ENCODE measurements around the gene CDR2L.

CDR2L gene

DNA sequence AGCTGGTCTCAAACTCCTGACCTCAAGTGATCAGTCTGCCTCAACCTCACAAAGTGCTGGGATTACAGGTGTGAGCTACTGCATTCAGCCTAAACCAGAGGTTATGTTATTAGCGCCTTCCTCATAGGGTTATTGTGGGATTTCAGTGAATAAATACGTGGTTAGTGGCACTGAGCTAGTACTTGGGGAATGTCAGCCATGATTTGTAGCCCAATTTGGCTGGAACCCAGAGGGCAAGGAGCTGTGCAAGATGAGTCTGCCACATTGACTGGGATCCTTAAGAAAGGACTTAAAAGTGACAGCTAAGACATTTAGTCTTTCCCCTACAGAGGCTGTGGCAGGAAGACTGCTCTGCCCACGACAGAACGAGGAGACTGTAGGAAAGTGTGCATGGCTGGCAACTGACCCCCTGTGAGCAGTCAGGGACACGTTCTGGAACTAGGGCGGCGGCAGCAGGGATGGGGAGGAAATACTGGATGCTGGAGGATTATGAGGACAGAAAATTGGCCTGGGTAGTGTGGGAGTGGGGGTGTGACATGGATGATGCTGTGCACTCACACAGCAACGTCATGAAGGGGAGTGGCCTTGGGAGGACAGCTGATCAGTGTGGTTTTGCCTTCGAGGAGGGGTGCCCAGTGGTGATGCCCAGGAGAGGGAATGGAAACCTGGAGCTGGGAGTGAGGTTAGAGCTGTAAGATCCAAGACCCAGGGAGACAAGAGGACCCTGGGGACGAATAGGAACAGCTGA is 44.7 kb downstream of the CDR2L start:
- DNase-seq (ENCODE audit: low read depth): no peak
- in situ Hi-C loops (cut with HindIII; ENCODE audit: low sequenced_read_pairs): no loop called here
- H3K4me3 ChIP-seq (ENCODE audit: low read depth, low read length): peak overlapping the region; percentile 56
- TF ChIP-seq, protein P1, sequence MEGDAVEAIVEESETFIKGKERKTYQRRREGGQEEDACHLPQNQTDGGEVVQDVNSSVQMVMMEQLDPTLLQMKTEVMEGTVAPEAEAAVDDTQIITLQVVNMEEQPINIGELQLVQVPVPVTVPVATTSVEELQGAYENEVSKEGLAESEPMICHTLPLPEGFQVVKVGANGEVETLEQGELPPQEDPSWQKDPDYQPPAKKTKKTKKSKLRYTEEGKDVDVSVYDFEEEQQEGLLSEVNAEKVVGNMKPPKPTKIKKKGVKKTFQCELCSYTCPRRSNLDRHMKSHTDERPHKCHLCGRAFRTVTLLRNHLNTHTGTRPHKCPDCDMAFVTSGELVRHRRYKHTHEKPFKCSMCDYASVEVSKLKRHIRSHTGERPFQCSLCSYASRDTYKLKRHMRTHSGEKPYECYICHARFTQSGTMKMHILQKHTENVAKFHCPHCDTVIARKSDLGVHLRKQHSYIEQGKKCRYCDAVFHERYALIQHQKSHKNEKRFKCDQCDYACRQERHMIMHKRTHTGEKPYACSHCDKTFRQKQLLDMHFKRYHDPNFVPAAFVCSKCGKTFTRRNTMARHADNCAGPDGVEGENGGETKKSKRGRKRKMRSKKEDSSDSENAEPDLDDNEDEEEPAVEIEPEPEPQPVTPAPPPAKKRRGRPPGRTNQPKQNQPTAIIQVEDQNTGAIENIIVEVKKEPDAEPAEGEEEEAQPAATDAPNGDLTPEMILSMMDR (IDR thresholded peaks at IDR 0.05; ENCODE audit: low read depth, low read length, missing control alignments): no peak

DNA sequence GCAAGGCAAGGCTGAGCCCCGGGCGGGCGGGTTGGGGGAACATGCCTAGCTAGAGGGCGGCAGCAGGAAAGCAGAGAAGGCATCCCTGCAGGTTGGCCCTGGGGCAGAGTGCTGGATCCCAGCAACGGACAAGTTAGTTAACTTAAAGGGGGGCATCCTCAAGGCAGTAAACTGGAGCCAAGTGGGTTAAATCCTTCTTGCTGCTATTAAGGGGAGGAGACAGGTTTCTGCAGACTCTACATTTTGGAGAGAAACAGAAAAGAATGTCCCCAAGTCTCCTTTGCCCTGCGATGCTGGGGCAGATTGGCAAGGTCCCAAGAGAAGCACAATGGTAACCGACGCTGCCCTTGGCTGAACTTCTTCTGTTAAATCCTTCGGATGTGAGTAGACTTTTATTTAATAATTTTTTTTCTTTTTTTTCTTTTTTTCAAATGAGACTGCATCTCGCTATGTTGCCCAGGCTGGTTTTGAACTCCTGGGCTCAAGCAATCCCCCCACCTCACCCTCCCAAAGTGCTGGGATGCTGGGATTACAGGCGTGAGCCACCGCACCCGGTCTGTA is 45.4 kb downstream of the CDR2L start:
- peak overlapping the region; percentile 56 for H3K4me3 ChIP-seq (ENCODE audit: low read depth, low read length)
- TF ChIP-seq, protein P1 (IDR thresholded peaks at IDR 0.05; ENCODE audit: low read depth, low read length, missing control alignments): no peak
- in situ Hi-C loops (cut with HindIII; ENCODE audit: low sequenced_read_pairs): no loop called here
- no peak for DNase-seq (ENCODE audit: low read depth)

DNA sequence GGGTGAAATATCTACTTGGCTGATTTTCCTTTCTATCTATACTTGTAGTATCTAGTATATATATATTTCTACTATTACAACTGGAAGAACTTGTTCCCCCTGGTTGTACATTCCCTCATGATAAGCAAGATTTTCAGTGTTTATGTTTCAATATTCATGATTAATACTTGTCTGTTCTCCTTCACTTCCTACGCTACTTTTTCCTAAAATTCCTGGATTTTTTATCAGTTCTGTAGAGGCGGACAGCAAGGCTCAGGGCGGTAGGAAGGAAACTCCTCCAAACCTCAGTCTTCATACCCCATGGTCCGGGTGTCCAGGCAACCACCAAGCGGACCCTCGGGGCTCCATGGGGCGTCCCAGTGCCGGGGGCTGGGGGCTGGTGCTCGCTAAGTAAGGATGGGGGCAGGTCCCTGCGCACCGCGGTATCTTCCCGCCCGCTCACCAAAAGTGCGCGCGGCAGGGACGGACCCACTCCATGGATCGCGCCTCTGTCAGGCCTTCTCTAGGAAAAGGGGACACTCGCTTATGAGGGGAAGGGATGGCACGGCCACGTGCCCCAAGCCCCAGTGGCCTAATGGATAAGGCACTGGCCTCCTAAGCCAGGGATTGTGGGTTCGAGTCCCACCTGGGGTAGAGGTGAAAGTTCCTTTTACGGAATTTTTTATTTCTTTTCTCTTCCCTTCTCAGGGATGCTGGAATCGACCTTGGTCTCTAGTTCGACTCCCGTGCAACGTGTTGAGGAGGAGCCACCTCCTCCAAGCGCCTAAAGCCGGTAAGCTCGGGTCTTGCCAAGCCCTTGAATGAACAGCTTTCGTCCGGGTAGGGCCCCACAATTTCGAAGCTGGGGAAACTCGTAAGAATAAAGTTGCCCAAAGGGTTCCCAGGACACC is 46.2 kb downstream of the CDR2L start:
- H3K4me3 ChIP-seq (ENCODE audit: low read depth, low read length): peak overlapping the region; percentile 56
- in situ Hi-C loops (cut with HindIII; ENCODE audit: low sequenced_read_pairs): no loop called here
- peak; percentile 67 for DNase-seq (ENCODE audit: low read depth)
- TF ChIP-seq, protein P1 (IDR thresholded peaks at IDR 0.05; ENCODE audit: low read depth, low read length, missing control alignments): no peak

DNA sequence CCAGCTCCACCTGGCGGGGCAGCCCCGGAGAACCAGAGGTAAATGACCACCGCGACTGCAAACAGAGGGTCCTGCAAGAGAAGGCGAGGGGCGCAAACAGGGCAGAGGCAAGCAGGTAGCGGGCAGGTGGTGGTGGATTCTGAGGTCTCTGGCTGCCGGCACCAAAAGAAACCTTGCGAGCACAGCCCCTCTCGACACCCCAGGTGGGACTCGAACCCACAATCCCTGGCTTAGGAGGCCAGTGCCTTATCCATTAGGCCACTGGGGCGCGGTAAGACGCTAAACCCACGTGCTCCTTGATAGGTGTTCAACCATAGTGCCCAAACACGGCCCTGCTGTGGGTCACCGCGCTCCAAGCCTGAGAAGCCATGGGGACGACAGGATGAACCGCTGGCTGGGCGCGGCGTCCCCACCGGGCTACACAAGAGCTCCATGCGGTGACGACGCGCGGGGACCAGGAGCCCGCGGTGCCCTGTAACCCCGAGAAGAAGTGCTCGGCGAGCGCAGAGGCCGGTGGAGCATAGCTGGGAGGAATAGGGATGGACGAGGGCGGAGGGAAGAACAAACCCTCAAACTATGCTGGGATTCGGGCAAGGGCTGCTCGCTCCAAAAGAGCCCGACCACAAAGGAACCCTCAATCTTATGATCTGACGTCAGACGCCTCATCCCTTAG is 46.9 kb downstream of the CDR2L start:
- no peak for DNase-seq (ENCODE audit: low read depth)
- in situ Hi-C loops (cut with HindIII; ENCODE audit: low sequenced_read_pairs): no loop called here
- H3K4me3 ChIP-seq (ENCODE audit: low read depth, low read length): peak overlapping the region; percentile 56
- TF ChIP-seq, protein P1 (IDR thresholded peaks at IDR 0.05; ENCODE audit: low read depth, low read length, missing control alignments): peak; percentile 27

DNA sequence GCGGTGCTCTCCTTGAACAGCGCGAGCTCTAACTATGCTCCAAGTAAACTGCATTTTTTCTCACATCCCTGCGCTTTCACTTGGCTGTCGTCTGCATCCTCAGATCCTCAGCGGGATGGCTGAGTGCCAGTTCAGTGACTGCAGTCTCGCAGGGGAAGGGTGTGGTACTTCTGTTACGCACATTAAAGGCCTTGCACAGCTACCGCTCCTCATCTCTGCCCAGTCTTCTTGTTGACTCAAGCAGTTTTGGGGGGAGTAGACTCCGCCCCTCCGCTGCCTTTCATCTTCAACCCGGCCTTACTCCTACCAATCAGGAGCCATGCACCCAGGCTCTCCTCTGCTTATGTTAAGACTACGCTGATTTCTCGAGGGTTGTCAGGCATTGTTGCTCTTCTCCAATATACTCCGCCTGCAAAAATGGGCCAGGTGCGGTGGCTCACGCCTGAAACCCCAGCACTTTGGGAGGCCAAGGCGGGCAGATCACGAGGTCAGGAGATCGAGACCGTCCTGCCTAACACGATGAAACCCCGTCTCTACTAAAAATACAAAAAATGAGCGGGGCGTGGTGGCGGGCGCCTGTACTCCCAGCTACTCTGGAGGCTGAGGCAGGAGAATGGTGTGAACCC is 49.3 kb downstream of the CDR2L start:
- no peak overlapping the region for H3K4me3 ChIP-seq (ENCODE audit: low read depth, low read length)
- DNase-seq (ENCODE audit: low read depth): no peak
- TF ChIP-seq, protein P1 (IDR thresholded peaks at IDR 0.05; ENCODE audit: low read depth, low read length, missing control alignments): no peak
- in situ Hi-C loops (cut with HindIII; ENCODE audit: low sequenced_read_pairs): no loop called here

DNA sequence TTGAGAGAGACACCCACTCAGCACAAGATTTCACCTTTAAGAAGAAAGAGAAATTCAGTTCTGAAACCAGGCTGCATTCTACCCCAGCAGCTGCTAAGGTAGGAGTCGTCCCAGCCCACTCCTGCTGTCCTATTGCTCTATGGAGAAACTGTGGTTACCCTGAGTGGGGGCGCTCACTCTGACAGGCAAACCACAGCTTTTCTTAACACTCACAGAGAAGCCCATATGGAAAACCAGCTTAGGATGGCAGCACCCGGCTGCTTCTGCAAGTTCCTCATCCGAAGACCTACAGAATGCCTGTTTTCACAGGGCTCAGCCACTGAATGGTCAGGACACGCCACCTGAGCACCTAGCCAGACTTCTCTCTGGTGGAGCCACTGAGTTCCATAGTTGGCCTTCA is 51.8 kb downstream of the CDR2L start:
- TF ChIP-seq, protein P1 (IDR thresholded peaks at IDR 0.05; ENCODE audit: low read depth, low read length, missing control alignments): no peak
- in situ Hi-C loops (cut with HindIII; ENCODE audit: low sequenced_read_pairs): no loop called here
- no peak overlapping the region for H3K4me3 ChIP-seq (ENCODE audit: low read depth, low read length)
- DNase-seq (ENCODE audit: low read depth): no peak

Measured in astrocyte of the cerebellum (primary cell).